ENCODE results near the gene CIDEC. TPM values are rescaled to one million over a fixed set of nuclear protein-coding genes. Genes with fewer than 3 reads are reported as not detected.
A peak's percentile ranks its signal among the peaks of the same experiment; 100 is the strongest.

The CIDEC gene
- total and polyA plus RNA-seq, 9 of the 15 experiments (the other 6 are each of a cell fraction or from before 2014, with no cell fraction given) = not detected

DNA sequence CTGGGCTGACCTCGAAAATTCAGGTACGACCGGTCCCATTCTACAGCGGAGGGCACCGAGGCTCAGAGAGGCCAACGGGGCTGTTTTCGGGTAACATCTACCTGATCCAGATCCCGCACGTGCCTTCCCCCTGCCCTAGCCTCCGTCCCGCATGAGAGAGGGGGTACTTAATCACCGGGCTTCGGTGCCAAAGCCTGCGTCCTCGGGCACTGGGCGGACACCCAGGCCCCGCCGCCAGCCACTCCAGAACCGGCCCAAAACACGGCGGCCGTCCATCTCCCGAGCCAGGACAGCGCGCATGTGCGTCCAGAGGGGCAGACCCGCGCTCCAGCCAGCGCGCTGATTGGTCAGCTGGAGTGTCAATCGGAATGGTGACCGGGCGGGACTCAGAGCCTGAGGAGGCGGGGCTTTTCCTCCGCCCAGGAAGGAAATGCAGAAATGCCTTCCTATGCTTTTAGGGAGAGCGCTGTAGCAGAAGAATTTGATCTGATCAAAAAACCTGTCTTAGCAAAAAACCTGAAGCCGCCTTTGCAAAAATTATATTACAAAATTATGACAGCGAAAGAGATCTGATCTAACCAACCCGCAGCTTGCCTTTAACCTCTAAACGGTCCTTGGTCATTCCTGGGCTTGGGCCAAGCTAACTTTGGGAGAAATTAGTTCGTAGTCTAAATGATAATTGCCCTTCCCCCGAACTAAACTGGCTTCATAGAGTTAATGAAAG, 36.2 kb downstream of the CIDEC start, which contains the start of gene RPUSD3 (continued):
- TF ChIP-seq, protein P1, sequence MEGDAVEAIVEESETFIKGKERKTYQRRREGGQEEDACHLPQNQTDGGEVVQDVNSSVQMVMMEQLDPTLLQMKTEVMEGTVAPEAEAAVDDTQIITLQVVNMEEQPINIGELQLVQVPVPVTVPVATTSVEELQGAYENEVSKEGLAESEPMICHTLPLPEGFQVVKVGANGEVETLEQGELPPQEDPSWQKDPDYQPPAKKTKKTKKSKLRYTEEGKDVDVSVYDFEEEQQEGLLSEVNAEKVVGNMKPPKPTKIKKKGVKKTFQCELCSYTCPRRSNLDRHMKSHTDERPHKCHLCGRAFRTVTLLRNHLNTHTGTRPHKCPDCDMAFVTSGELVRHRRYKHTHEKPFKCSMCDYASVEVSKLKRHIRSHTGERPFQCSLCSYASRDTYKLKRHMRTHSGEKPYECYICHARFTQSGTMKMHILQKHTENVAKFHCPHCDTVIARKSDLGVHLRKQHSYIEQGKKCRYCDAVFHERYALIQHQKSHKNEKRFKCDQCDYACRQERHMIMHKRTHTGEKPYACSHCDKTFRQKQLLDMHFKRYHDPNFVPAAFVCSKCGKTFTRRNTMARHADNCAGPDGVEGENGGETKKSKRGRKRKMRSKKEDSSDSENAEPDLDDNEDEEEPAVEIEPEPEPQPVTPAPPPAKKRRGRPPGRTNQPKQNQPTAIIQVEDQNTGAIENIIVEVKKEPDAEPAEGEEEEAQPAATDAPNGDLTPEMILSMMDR (IDR thresholded peaks at IDR 0.05 in 2 of 3, conservative IDR thresholded peaks at IDR 0.05 in 1 of 3; ENCODE audit: insufficient read depth in 2 of 3, low read depth in 1 of 3, low read length in 3 of 3) = no peak
- TF ChIP-seq COPS2 (conservative IDR thresholded peaks at IDR 0.05) (no peak), TOE1 (IDR thresholded peaks at IDR 0.05; ENCODE audit: borderline replicate concordance) (peak; percentile 28; the same call in 1 of the 2 replicates), TOE1 (CRISPR knock-in tag; IDR thresholded peaks at IDR 0.05; ENCODE audit: borderline replicate concordance, low read depth) (no peak), RBM14 (IDR thresholded peaks at IDR 0.05; ENCODE audit: borderline replicate concordance, insufficient read depth, low read depth, low read length) (no peak), RBM17 (IDR thresholded peaks at IDR 0.05; ENCODE audit: borderline replicate concordance, low read depth, low read length) (no peak), KDM4B (IDR thresholded peaks at IDR 0.05; ENCODE audit: borderline replicate concordance in 2 of 2, low read depth in 1 of 2) (no peak), BRCA1 (IDR thresholded peaks at IDR 0.05) (no peak), BRCA1 (CRISPR knock-in tag; IDR thresholded peaks at IDR 0.05) (no peak), GABPB2 (CRISPR knock-in tag; conservative IDR thresholded peaks at IDR 0.05) (no peak; the same call in 1 of the 2 replicates), ZEB2 (IDR thresholded peaks at IDR 0.05) (no peak), U2AF2 (optimal IDR thresholded peaks at IDR 0.05; ENCODE audit: low read depth, low read length) (no peak), SMARCA5 (IDR thresholded peaks at IDR 0.05) (no peak), TCFL5 (CRISPR knock-in tag; conservative IDR thresholded peaks at IDR 0.05) (no peak), ZNF445 (CRISPR knock-in tag; IDR thresholded peaks at IDR 0.05; ENCODE audit: low read depth) (no peak), GATAD2A (IDR thresholded peaks at IDR 0.05) (no peak), CREBBP (IDR thresholded peaks at IDR 0.05; ENCODE audit: low read depth, low read length) (no peak), ZBTB34 (CRISPR knock-in tag; IDR thresholded peaks at IDR 0.05) (no peak), PHTF2 (CRISPR knock-in tag; IDR thresholded peaks at IDR 0.05) (no peak), HNRNPLL (IDR thresholded peaks at IDR 0.05; ENCODE audit: low read depth, low read length, poor library complexity, severe bottlenecking) (no peak), ZNF174 (CRISPR knock-in tag; IDR thresholded peaks at IDR 0.05) (no peak), HDAC2 (IDR thresholded peaks at IDR 0.05) (0 out of 2 replicates have a peak, but pooled peaks have one; percentile 14), KLF16 (IDR thresholded peaks at IDR 0.05) (no peak), TEAD1 (CRISPR knock-in tag; IDR thresholded peaks at IDR 0.05) (peak in 1 of 2 experiments; percentile 60; a peak in 1 of 4 replicates), TAL1 (IDR thresholded peaks at IDR 0.05) (no peak), GTF2E2 (tag; IDR thresholded peaks at IDR 0.05) (peak; percentile 79), ZNF436 (CRISPR knock-in tag; IDR thresholded peaks at IDR 0.05) (no peak), XRCC4 (IDR thresholded peaks at IDR 0.05; ENCODE audit: extremely low read depth, insufficient read depth, insufficient read length) (no peak), TRIM28 (IDR thresholded peaks at IDR 0.05) (no peak)
